ENCODE data around the gene LYSMD4. TPM values are rescaled to one million over a fixed set of nuclear protein-coding genes. Genes with fewer than 3 reads are reported as not detected.

Gene LYSMD4
- total RNA-seq, 1 experiment from 2014 or later = 14.9 TPM

DNA sequence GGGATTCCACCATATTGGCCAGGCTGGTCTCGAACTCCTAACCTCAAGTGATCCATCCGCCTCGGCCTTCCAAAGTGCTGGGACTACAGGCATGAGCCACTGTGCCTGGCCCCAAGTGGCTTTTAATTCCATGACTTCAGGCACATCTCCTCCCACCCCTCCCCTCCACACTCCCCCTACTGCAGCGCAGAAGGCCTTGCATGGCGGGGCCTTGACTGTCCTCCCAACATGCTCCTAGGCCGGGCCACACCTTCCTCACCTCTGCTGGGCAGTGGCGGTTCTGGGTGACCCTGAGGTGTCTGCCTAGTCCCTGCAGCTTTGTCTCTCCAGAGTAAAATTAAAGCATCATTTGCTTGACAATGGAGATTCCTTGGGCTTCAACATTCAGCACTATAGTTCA, 6.9 kb downstream of the LYSMD4 start:
- CTCF ChIA-PET = interaction anchor here (0.6 to 1.3 kb wide), 3 partner anchors 221 to 454 kb away, joined by 3 to 7 read pairs (median 3); no protein-coding TSS in a partner anchor
- Mint-ChIP-seq H3K27me3 (ENCODE audit: low read depth) (no peaks in the 10 kb centered on the region), H3K4me1 (peaks cover 23% of the 10 kb centered on the region), H3K4me3 (no peak overlapping the region), H3K9me3 (peaks cover 13% of the 10 kb centered on the region), H3K27ac (peak overlapping the region; percentile 37; the same call in 1 of the 2 replicates), H3K36me3 (peaks cover 20% of the 10 kb centered on the region)
- ATAC-seq (peak; percentile 40), DNase-seq (ENCODE audit: low spot score) (no peak)
- TF ChIP-seq, protein P1, sequence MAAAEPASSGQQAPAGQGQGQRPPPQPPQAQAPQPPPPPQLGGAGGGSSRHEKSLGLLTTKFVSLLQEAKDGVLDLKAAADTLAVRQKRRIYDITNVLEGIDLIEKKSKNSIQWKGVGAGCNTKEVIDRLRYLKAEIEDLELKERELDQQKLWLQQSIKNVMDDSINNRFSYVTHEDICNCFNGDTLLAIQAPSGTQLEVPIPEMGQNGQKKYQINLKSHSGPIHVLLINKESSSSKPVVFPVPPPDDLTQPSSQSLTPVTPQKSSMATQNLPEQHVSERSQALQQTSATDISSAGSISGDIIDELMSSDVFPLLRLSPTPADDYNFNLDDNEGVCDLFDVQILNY (CRISPR knock-in tag; IDR thresholded peaks at IDR 0.05) = no peak
- TF ChIP-seq, protein P2, sequence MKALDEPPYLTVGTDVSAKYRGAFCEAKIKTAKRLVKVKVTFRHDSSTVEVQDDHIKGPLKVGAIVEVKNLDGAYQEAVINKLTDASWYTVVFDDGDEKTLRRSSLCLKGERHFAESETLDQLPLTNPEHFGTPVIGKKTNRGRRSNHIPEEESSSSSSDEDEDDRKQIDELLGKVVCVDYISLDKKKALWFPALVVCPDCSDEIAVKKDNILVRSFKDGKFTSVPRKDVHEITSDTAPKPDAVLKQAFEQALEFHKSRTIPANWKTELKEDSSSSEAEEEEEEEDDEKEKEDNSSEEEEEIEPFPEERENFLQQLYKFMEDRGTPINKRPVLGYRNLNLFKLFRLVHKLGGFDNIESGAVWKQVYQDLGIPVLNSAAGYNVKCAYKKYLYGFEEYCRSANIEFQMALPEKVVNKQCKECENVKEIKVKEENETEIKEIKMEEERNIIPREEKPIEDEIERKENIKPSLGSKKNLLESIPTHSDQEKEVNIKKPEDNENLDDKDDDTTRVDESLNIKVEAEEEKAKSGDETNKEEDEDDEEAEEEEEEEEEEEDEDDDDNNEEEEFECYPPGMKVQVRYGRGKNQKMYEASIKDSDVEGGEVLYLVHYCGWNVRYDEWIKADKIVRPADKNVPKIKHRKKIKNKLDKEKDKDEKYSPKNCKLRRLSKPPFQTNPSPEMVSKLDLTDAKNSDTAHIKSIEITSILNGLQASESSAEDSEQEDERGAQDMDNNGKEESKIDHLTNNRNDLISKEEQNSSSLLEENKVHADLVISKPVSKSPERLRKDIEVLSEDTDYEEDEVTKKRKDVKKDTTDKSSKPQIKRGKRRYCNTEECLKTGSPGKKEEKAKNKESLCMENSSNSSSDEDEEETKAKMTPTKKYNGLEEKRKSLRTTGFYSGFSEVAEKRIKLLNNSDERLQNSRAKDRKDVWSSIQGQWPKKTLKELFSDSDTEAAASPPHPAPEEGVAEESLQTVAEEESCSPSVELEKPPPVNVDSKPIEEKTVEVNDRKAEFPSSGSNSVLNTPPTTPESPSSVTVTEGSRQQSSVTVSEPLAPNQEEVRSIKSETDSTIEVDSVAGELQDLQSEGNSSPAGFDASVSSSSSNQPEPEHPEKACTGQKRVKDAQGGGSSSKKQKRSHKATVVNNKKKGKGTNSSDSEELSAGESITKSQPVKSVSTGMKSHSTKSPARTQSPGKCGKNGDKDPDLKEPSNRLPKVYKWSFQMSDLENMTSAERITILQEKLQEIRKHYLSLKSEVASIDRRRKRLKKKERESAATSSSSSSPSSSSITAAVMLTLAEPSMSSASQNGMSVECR (CRISPR knock-in tag; IDR thresholded peaks at IDR 0.05; ENCODE audit: borderline replicate concordance) = no peak
- POLR2A ChIA-PET = no interaction called here

DNA sequence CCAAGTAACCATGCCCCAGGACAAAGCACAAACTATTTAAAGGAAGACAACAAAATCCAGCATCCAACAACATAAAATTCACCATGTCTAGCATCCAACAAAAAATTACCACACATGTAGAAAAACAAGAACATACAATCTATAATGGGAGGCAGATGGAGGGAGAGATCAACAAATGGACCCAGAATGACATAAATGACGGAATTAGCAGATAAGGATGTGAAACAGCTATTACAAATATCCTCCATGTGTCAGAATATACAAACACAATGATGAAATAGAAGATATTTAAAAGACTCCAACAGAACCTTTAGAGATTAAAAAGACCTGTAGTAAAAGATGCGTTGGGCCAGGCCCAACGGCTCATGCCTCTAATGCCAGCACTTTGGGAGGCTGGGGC, 10.8 kb downstream of the LYSMD4 start:
- H3K4me3 Mint-ChIP-seq = no peak overlapping the region
- ChIA-PET CTCF (no interaction called here), POLR2A (no interaction called here)
- DNase-seq (ENCODE audit: low spot score) (no peak), ATAC-seq (no peak)
- H3K4me1 Mint-ChIP-seq = peaks cover 13% of the 10 kb centered on the region
- no peaks in the 10 kb centered on the region for H3K27me3 Mint-ChIP-seq (ENCODE audit: low read depth)
- H3K9me3 Mint-ChIP-seq = peaks cover 19% of the 10 kb centered on the region
- TF ChIP-seq NR1H2 (CRISPR knock-in tag; IDR thresholded peaks at IDR 0.05) (no peak), SOX15 (CRISPR knock-in tag; IDR thresholded peaks at IDR 0.05) (no peak), SMAD4 (CRISPR knock-in tag; IDR thresholded peaks at IDR 0.05) (no peak), GTF2I (CRISPR knock-in tag; conservative IDR thresholded peaks at IDR 0.05) (no peak), ZNF232 (CRISPR knock-in tag; IDR thresholded peaks at IDR 0.05) (no peak), CREM (CRISPR knock-in tag; IDR thresholded peaks at IDR 0.05) (no peak), ZNF138 (CRISPR knock-in tag; conservative IDR thresholded peaks at IDR 0.05) (no peak), RORB (CRISPR knock-in tag; IDR thresholded peaks at IDR 0.05) (no peak), ETV6 (CRISPR knock-in tag; IDR thresholded peaks at IDR 0.05) (no peak), NR2C2 (CRISPR knock-in tag; IDR thresholded peaks at IDR 0.05) (no peak), NFYB (CRISPR knock-in tag; conservative IDR thresholded peaks at IDR 0.05; ENCODE audit: low read depth) (no peak)
- TF ChIP-seq, protein P3, sequence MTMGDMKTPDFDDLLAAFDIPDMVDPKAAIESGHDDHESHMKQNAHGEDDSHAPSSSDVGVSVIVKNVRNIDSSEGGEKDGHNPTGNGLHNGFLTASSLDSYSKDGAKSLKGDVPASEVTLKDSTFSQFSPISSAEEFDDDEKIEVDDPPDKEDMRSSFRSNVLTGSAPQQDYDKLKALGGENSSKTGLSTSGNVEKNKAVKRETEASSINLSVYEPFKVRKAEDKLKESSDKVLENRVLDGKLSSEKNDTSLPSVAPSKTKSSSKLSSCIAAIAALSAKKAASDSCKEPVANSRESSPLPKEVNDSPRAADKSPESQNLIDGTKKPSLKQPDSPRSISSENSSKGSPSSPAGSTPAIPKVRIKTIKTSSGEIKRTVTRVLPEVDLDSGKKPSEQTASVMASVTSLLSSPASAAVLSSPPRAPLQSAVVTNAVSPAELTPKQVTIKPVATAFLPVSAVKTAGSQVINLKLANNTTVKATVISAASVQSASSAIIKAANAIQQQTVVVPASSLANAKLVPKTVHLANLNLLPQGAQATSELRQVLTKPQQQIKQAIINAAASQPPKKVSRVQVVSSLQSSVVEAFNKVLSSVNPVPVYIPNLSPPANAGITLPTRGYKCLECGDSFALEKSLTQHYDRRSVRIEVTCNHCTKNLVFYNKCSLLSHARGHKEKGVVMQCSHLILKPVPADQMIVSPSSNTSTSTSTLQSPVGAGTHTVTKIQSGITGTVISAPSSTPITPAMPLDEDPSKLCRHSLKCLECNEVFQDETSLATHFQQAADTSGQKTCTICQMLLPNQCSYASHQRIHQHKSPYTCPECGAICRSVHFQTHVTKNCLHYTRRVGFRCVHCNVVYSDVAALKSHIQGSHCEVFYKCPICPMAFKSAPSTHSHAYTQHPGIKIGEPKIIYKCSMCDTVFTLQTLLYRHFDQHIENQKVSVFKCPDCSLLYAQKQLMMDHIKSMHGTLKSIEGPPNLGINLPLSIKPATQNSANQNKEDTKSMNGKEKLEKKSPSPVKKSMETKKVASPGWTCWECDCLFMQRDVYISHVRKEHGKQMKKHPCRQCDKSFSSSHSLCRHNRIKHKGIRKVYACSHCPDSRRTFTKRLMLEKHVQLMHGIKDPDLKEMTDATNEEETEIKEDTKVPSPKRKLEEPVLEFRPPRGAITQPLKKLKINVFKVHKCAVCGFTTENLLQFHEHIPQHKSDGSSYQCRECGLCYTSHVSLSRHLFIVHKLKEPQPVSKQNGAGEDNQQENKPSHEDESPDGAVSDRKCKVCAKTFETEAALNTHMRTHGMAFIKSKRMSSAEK (CRISPR knock-in tag; IDR thresholded peaks at IDR 0.05; ENCODE audit: borderline replicate concordance) = no peak
- TF ChIP-seq, protein P4, sequence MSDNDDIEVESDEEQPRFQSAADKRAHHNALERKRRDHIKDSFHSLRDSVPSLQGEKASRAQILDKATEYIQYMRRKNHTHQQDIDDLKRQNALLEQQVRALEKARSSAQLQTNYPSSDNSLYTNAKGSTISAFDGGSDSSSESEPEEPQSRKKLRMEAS (CRISPR knock-in tag; IDR thresholded peaks at IDR 0.05) = no peak
- TF ChIP-seq, protein P5, sequence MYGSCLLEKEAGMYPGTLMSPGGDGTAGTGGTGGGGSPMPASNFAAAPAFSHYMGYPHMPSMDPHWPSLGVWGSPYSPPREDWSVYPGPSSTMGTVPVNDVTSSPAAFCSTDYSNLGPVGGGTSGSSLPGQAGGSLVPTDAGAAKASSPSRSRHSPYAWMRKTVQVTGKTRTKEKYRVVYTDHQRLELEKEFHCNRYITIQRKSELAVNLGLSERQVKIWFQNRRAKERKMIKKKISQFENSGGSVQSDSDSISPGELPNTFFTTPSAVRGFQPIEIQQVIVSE (CRISPR knock-in tag; IDR thresholded peaks at IDR 0.05; ENCODE audit: borderline replicate concordance) = no peak
- TF ChIP-seq, protein P6, sequence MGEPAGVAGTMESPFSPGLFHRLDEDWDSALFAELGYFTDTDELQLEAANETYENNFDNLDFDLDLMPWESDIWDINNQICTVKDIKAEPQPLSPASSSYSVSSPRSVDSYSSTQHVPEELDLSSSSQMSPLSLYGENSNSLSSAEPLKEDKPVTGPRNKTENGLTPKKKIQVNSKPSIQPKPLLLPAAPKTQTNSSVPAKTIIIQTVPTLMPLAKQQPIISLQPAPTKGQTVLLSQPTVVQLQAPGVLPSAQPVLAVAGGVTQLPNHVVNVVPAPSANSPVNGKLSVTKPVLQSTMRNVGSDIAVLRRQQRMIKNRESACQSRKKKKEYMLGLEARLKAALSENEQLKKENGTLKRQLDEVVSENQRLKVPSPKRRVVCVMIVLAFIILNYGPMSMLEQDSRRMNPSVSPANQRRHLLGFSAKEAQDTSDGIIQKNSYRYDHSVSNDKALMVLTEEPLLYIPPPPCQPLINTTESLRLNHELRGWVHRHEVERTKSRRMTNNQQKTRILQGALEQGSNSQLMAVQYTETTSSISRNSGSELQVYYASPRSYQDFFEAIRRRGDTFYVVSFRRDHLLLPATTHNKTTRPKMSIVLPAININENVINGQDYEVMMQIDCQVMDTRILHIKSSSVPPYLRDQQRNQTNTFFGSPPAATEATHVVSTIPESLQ (CRISPR knock-in tag; IDR thresholded peaks at IDR 0.05) = no peak
- peaks cover 31% of the 10 kb centered on the region for H3K36me3 Mint-ChIP-seq
- no peak overlapping the region; the same call in 1 of the 2 replicates for H3K27ac Mint-ChIP-seq
